GM10248 (cell line): Measurements from ENCODE around the gene MLN.

Experiments
- CTCF ChIA-PET: fragments of 300-600 bp; sonication (Branson Sonifier 250); formaldehyde crosslinking; extraction: SDS; loops from one replicate; lab custom pipeline; 2021; ENCODE audit warnings: antibody characterized with exemption; lab: Yijun Ruan, JAX
- POLR2A ChIA-PET: fragments of 350-650 bp; sonication (Branson Sonifier 250); formaldehyde crosslinking; extraction: SDS; loops from one replicate; lab custom pipeline; 2020; ENCODE audit warnings: antibody characterized with exemption; lab: Yijun Ruan, JAX
- DNase-seq: peaks from one replicate; pipeline ENCODE4 v3.0.0; 2012; ENCODE audit errors: extremely low spot score
- CTCF ChIP-seq: IDR thresholded peaks from 2 replicates; pipeline ENCODE4 v1.5.1; 2012; ENCODE audit warnings: mild to moderate bottlenecking, low read depth; ENCODE audit errors: extremely low read depth, missing control alignments, control extremely low read depth

MLN gene

GRCh38 chr6:33745548-33745947 is 58.3 kb downstream of the MLN start:
- no peak for DNase-seq
- CTCF ChIA-PET: interaction anchor here (0.9 to 3.5 kb wide), 8 partner anchors 8 to 409 kb away, joined by 4 to 24 read pairs (median 6); no protein-coding TSS in a partner anchor
- POLR2A ChIA-PET: no interaction called here
- TF ChIP-seq CTCF: no peak

- ChIA-PET POLR2A (no interaction called here), CTCF (interaction anchor here (0.9 to 3.5 kb wide), 18 partner anchors 8 to 410 kb away, joined by 3 to 24 read pairs (median 6); partner anchors contain the start of gene BAK1)
- TF ChIP-seq CTCF: no peak
- DNase-seq: no peak
These were observed 58.8 kb downstream of the MLN start for GRCh38 chr6:33744895-33745546.
